Measurements from ENCODE around the gene LEFTY1.

The LEFTY1 gene

GRCh38 chr1:225868631-225869330, 20.2 kb downstream of the LEFTY1 start:
- no peak for DNase-seq

- DNase-seq: no peak
Measured at GRCh38 chr1:225866981-225867380, 22.0 kb downstream of the LEFTY1 start.

GRCh38 chr1:225866061-225866837, 22.7 kb downstream of the LEFTY1 start:
- peak; percentile 69 for DNase-seq

GRCh38 chr1:225865514-225865913, 23.4 kb downstream of the LEFTY1 start:
- DNase-seq: no peak

GRCh38 chr1:225863167-225863566, 25.8 kb downstream of the LEFTY1 start:
- DNase-seq: no peak

GRCh38 chr1:225862581-225862950, 26.4 kb downstream of the LEFTY1 start:
- no peak for DNase-seq

- no peak for DNase-seq
Measured at GRCh38 chr1:225861834-225862580, 26.9 kb downstream of the LEFTY1 start.

GRCh38 chr1:225860876-225861441, 28.0 kb downstream of the LEFTY1 start:
- DNase-seq: no peak

- no peak for DNase-seq
Measured at GRCh38 chr1:225860107-225860506, 28.8 kb downstream of the LEFTY1 start.

- no peak for DNase-seq
Measured at GRCh38 chr1:225859151-225859550, 29.8 kb downstream of the LEFTY1 start.

GRCh38 chr1:225857256-225857655, 31.7 kb downstream of the LEFTY1 start:
- DNase-seq: no peak

- no peak for DNase-seq
Measured at GRCh38 chr1:225855503-225856300, 33.2 kb downstream of the LEFTY1 start.

GRCh38 chr1:225853441-225853840, 35.5 kb downstream of the LEFTY1 start:
- DNase-seq: no peak

GRCh38 chr1:225852413-225853124, 36.4 kb downstream of the LEFTY1 start:
- no peak for DNase-seq

- no peak for DNase-seq
Measured at GRCh38 chr1:225851805-225852204, 37.1 kb downstream of the LEFTY1 start.

GRCh38 chr1:225850370-225850769, 38.6 kb downstream of the LEFTY1 start:
- no peak for DNase-seq

- no peak for DNase-seq
Measured at GRCh38 chr1:225849925-225850324, 39.0 kb downstream of the LEFTY1 start.

- no peak for DNase-seq
Measured at GRCh38 chr1:225848030-225848955, 40.7 kb downstream of the LEFTY1 start.

GRCh38 chr1:225847610-225848009, 41.3 kb downstream of the LEFTY1 start:
- DNase-seq: no peak
